Gastroesophageal sphincter (tissue), 3 donors: Measurements from ENCODE around the gene SDCBP2.

Experiments
- EP300 ChIP-seq: sonication (generic); formaldehyde crosslinking; IDR thresholded peaks from one replicate; pipeline ENCODE4 v1.6.1; 2017; ENCODE audit warnings: antibody characterized with exemption, mild to moderate bottlenecking
- POLR2A ChIP-seq, 2 donors: fragments of 450-650 bp; IDR thresholded peaks; one replicate each; pipeline ENCODE4 v1.6.1; 2017; ENCODE audit warnings: antibody characterized with exemption in 2 of 2, mild to moderate bottlenecking in 2 of 2, moderate library complexity in 1 of 2
- TF ChIP-seq, protein P1 (sequence below), 4 experiments: fragments of 200-600 bp in 2 of 4; fragments of 450-650 bp in 2 of 4; sonication (generic) in 1 of 4; IDR thresholded peaks; one replicate each; pipeline ENCODE4 v1.5.1; 2017 to 2019; ENCODE audit warnings: antibody characterized with exemption in 4 of 4, mild to moderate bottlenecking in 2 of 4, moderate library complexity in 2 of 4

DNA sequence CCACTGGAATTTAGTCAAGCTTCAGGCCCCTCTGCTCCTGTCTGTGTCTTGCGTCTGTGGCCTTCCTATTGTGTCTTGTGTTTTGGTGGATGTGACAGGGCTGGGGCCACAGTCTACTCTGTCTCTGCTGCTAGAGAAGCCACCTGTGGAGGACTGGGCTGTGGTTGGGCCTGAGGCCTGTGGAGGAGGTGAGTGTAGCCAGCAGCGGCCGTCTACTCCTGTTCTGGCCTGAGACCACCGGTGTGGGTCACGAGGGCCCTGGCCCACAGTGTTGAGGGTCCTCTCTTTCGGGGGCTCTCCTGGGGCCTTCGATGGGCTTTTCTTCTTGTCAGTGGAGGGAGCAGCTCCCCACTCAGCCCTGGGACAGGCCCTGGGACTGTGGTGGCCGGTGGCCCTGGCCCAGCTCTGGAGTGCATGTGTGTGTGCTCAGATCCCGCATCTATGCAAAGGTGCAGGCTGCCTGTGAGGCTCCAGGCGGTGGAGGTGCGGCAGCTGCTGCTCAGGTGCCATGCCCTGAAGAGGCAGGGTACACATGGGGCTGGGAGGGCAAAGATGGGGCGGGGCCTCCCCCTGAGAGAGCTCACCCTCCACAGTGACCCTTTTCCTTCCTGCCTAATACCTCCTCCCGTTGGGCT is 20.8 kb downstream of the SDCBP2 start:
- TF ChIP-seq POLR2A (IDR thresholded peaks at IDR 0.05) (no peak), EP300 (no peak)
- TF ChIP-seq, protein P1, sequence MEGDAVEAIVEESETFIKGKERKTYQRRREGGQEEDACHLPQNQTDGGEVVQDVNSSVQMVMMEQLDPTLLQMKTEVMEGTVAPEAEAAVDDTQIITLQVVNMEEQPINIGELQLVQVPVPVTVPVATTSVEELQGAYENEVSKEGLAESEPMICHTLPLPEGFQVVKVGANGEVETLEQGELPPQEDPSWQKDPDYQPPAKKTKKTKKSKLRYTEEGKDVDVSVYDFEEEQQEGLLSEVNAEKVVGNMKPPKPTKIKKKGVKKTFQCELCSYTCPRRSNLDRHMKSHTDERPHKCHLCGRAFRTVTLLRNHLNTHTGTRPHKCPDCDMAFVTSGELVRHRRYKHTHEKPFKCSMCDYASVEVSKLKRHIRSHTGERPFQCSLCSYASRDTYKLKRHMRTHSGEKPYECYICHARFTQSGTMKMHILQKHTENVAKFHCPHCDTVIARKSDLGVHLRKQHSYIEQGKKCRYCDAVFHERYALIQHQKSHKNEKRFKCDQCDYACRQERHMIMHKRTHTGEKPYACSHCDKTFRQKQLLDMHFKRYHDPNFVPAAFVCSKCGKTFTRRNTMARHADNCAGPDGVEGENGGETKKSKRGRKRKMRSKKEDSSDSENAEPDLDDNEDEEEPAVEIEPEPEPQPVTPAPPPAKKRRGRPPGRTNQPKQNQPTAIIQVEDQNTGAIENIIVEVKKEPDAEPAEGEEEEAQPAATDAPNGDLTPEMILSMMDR (IDR thresholded peaks at IDR 0.05), result no peak
